Adrenal gland (tissue), 12 donors: Measurements from ENCODE around the gene ARHGAP26. TPM values are rescaled to one million over a fixed set of nuclear protein-coding genes. Genes with fewer than 3 reads are reported as not detected.

Experiments
- DNase-seq, 7 donors: peaks; one replicate each; pipeline ENCODE4 v3.0.0-alpha.2; 2019 to 2020
- H3K27ac ChIP-seq, 5 donors: fragments of 200-600 bp; sonication (generic) in 4 of 5; 1 replicate in 3 of 5; 2 replicates in 2 of 5; pipeline versions ENCODE4 v1.5.1 to v1.8.0; 2016 to 2020; ENCODE audit warnings: mild to moderate bottlenecking in 1 of 5
- H3K27me3 ChIP-seq: fragments of 200-600 bp; 2 replicates; pipeline ENCODE4 v1.8.0; 2021
- H3K36me3 ChIP-seq, 2 donors: fragments of 200-600 bp; replicated peaks in 1 of 2; 1 replicate in 1 of 2; 2 replicates in 1 of 2; pipeline versions ENCODE4 v1.5.1 to v1.8.0; 2018 to 2022
- H3K4me1 ChIP-seq, 2 donors: fragments of 200-600 bp; replicated peaks in 1 of 2; 1 replicate in 1 of 2; 2 replicates in 1 of 2; pipeline versions ENCODE4 v1.5.1 to v1.8.0; 2018 to 2021
- H3K4me3 ChIP-seq, 4 donors: fragments of 200-600 bp; sonication (generic) in 3 of 4; one replicate each; pipeline ENCODE4 v1.5.1; 2016 to 2018
- H3K9me3 ChIP-seq, 3 donors: fragments of 200-600 bp; sonication (generic) in 1 of 3; replicated peaks in 1 of 3; 1 replicate in 2 of 3; 2 replicates in 1 of 3; pipeline versions ENCODE4 v1.5.1 to v1.8.0; 2016 to 2021
- POLR2A ChIP-seq, 2 donors: fragments of 450-650 bp; IDR thresholded peaks; one replicate each; pipeline ENCODE4 v1.6.1; 2017; ENCODE audit warnings: antibody characterized with exemption in 2 of 2, mild to moderate bottlenecking in 2 of 2, moderate library complexity in 1 of 2
- WGBS, 4 donors: extraction: QIAGEN DNeasy Blood & Tissue Kit in 2 of 4; methylation state at CpG; one replicate each; pipeline versions ENCODE4 v1.1.5 to v1.1.7; 2013 to 2017; 5-methylcytosine and 5-hydroxymethylcytosine counted together
- intact Hi-C, 2 donors: fragments of 100-400 bp; cut with DNase I; formaldehyde crosslinking; loops; one replicate each; pipeline versions ENCODE4 v1.14.1 to v1.15.0; 2022 to 2023
- polyA plus RNA-seq, 3 donors: library from polyadenylated mRNA; stranded (reverse); fragments of 200-250 nt in 2 of 3; fragments of 350-450 nt in 1 of 3; fragmentation: Illumina TruSeq in 1 of 3; extraction: RNeasy Lipid Tissue Mini Kit (QIAGEN cat#74804) in 1 of 3; gene quantifications; one replicate each; pipeline ENCODE4 v1.2.3, GENCODE V29; 2013 to 2014
- total RNA-seq, 9 donors: library from RNA; depleted of rRNA in 4 of 9; stranded (reverse); fragments of >200 nt in 4 of 9; fragments of 120-200 nt in 1 of 9; fragmentation: NEBNext Ultra II Directional in 1 of 9; extraction: Animal tissue kit (Norgen Biotek cat#: 25700) in 1 of 9; gene quantifications; one replicate each; pipeline versions ENCODE4 v1.1.0 to v1.2.4, GENCODE V29; 2013 to 2023
- TF ChIP-seq, protein P1 (sequence below), 6 experiments: fragments of 450-650 bp in 4 of 6; fragments of 200-600 bp in 2 of 6; sonication (generic) in 1 of 6; IDR thresholded peaks; 1 replicate in 5 of 6; 2 replicates in 1 of 6; pipeline versions ENCODE4 v1.5.1 to v1.8.0; 2016 to 2021; ENCODE audit warnings: antibody characterized with exemption in 6 of 6, mild to moderate bottlenecking in 2 of 6, moderate library complexity in 1 of 6
- donor health status: healthy with polysubstance abuse.
- donor health status: Bipolar disorder and iron deficiency.
- donor health status: DM: yes; HTN: yes; CAD: no.
- donor health status: DM: no; HTN: no; CAD: no.
- donor health status: DM: no; HTN: no; CAD: no.
- donor health status: DM: yes; HTN: yes; CAD: no.

ARHGAP26 gene
- total and polyA plus RNA-seq, 12 donors: 3.0 to 21.7 (median 10.8) TPM

DNA sequence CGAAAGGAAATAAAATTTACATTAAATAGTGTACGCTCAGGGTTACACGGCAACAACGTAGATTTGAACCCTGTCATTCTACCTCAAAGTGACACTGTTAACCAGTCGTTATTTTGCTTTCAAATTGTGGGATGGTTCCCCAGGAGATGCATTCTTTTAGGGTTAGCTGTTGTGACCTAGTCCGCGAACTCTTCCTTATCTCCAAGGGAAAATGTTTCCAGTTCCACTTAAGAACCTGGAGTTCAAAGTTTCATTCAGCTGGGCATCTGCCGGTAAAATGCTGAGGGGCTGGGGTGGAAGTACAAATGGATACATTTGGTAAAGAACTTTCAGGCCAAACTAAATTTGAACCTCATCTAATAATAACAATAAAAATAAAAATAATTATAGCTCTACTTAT lies 368.7 kb downstream of the ARHGAP26 start:
- DNase-seq: no peak
- WGBS, 4 donors: 68 to 80% (median 74%) methylated on average over 8 of the region's 8 CpGs
- Histone ChIP-seq H3K27me3 (no peaks in the 10 kb centered on the region), H3K9me3 (no peaks in the 10 kb centered on the region), H3K4me1 (no peaks in the 10 kb centered on the region), H3K4me3 (no peak overlapping the region), H3K36me3 (no peaks in the 10 kb centered on the region), H3K27ac (no peak overlapping the region)
- intact Hi-C loops: no loop called here
- TF ChIP-seq, protein P1, sequence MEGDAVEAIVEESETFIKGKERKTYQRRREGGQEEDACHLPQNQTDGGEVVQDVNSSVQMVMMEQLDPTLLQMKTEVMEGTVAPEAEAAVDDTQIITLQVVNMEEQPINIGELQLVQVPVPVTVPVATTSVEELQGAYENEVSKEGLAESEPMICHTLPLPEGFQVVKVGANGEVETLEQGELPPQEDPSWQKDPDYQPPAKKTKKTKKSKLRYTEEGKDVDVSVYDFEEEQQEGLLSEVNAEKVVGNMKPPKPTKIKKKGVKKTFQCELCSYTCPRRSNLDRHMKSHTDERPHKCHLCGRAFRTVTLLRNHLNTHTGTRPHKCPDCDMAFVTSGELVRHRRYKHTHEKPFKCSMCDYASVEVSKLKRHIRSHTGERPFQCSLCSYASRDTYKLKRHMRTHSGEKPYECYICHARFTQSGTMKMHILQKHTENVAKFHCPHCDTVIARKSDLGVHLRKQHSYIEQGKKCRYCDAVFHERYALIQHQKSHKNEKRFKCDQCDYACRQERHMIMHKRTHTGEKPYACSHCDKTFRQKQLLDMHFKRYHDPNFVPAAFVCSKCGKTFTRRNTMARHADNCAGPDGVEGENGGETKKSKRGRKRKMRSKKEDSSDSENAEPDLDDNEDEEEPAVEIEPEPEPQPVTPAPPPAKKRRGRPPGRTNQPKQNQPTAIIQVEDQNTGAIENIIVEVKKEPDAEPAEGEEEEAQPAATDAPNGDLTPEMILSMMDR (IDR thresholded peaks at IDR 0.05): no peak
- no peak for TF ChIP-seq POLR2A (IDR thresholded peaks at IDR 0.05)

- no peaks in the 10 kb centered on the region for H3K36me3 ChIP-seq
- H3K27me3 ChIP-seq: no peaks in the 10 kb centered on the region
- intact Hi-C loops: no loop called here
- no peak overlapping the region for H3K27ac ChIP-seq
- no peak for DNase-seq
- 94 to 96% (median 95%) methylated on average over 9 of the region's 9 CpGs for WGBS, 4 donors
- TF ChIP-seq, protein P1 (IDR thresholded peaks at IDR 0.05): no peak
- no peak for TF ChIP-seq POLR2A (IDR thresholded peaks at IDR 0.05)
- no peaks in the 10 kb centered on the region for H3K9me3 ChIP-seq
- H3K4me1 ChIP-seq: no peaks in the 10 kb centered on the region
- H3K4me3 ChIP-seq: no peak overlapping the region
Measured at GRCh38 chr5:143139585-143139984, 369.4 kb downstream of the ARHGAP26 start.

- no peak for TF ChIP-seq POLR2A (IDR thresholded peaks at IDR 0.05)
- TF ChIP-seq, protein P1 (IDR thresholded peaks at IDR 0.05): no peak
- DNase-seq: no peak
- H3K4me1 ChIP-seq: peaks cover 0 to 1% of the 10 kb centered on the region in 2 donors
- H3K9me3 ChIP-seq: no peaks in the 10 kb centered on the region
- H3K4me3 ChIP-seq: no peak overlapping the region
- H3K27ac ChIP-seq: no peak overlapping the region
- intact Hi-C loops: no loop called here
- H3K27me3 ChIP-seq: no peaks in the 10 kb centered on the region
- WGBS, 4 donors: 88 to 92% (median 89%) methylated on average over 9 of the region's 9 CpGs
- H3K36me3 ChIP-seq: no peaks in the 10 kb centered on the region
Measured at GRCh38 chr5:143140492-143141203, 370.5 kb downstream of the ARHGAP26 start.

DNA sequence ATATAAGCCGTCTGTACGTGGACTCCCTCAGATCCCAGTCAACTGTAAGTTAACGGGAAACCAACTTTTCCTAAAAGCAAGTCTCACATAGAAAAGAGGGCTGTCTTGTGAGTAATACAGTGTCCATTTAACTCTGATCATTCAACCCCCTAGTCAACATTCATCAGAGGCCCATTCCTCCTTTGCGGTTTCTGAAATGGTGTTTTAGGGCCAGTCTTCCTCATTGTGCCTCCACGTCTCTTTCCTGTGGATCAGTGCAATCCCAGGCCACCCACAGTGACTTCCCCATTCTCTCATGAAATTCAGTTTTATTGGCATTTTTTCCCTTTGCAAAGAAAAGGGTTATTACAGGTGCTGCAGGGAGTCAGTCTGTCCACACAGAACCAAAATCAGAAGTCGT lies 371.5 kb downstream of the ARHGAP26 start:
- 80 to 86% (median 83%) methylated on average over 6 of the region's 6 CpGs for WGBS, 4 donors

More for the DNA sequence above, 371.5 kb downstream of the ARHGAP26 start:
- H3K36me3 ChIP-seq: no peaks in the 10 kb centered on the region
- peaks cover 0 to 9% of the 10 kb centered on the region in 2 donors for H3K4me1 ChIP-seq
- TF ChIP-seq, protein P1 (IDR thresholded peaks at IDR 0.05): no peak
- TF ChIP-seq POLR2A (IDR thresholded peaks at IDR 0.05): no peak
- no peaks in the 10 kb centered on the region for H3K27me3 ChIP-seq
- intact Hi-C loops: no loop called here
- no peaks in the 10 kb centered on the region for H3K9me3 ChIP-seq
- H3K27ac ChIP-seq: no peak overlapping the region
- H3K4me3 ChIP-seq: no peak overlapping the region
- DNase-seq: no peak
